ENCODE measurements around the gene PLEKHA4. TPM values are rescaled to one million over a fixed set of nuclear protein-coding genes. Genes with fewer than 3 reads are reported as not detected.
"Not testable (repeated sequence)": the region's sequence is repeated elsewhere in the genome, so short reads cannot be mapped to it uniquely, and the experiment has no call there.

The PLEKHA4 gene
- total RNA-seq, 2 experiments from 2014 or later: 8.1 to 8.4 TPM

DNA sequence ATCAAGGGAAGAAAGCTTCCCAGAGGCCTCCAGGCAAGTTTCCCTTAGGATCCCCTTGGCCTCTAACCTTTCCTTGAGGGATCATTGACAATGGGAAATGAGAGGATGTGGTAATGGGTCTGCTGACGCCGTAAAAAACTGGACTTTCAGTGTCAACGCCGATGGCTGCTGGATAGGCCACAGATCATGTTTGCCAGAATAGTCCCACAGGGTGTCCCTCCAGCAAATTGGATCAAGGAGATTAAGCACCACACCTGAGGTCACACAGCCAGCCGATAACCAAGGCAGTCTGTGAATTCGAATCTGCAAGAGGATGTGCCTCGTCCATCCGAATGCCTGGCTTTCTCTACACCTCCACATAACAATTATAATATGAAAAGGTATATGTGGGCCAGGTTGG is 75.1 kb downstream of the PLEKHA4 start:
- H3K79me2 ChIP-seq (ENCODE audit: insufficient read depth, low read depth, low read length): no peaks in the 10 kb centered on the region
- no peaks in the 10 kb centered on the region for H3K9me2 ChIP-seq (ENCODE audit: insufficient read depth, low read length)
- no peaks in the 10 kb centered on the region for H4K20me1 ChIP-seq (ENCODE audit: insufficient read depth, low read length)
- ChIA-PET POLR2A (no interaction called here), CTCF (ENCODE audit: unreplicated experiment) (no interaction called here)
- H3K4me1 ChIP-seq (ENCODE audit: insufficient read depth, low read length, poor library complexity, severe bottlenecking): peaks cover 5% of the 10 kb centered on the region
- H3K4me3 ChIP-seq (ENCODE audit: low read depth, low read length, poor library complexity, severe bottlenecking): no peak overlapping the region
- H3K27ac ChIP-seq (ENCODE audit: low read depth, low read length, poor library complexity, severe bottlenecking): no peak overlapping the region
- no peak overlapping the region for H2AFZ ChIP-seq (ENCODE audit: low read length)
- no peak for DNase-seq (ENCODE audit: low spot score)
- BruUV-seq (replicated peaks): no TSS peak
- no peaks in the 10 kb centered on the region for H3K36me3 ChIP-seq (ENCODE audit: insufficient read depth, low read length)
- no peaks in the 10 kb centered on the region for H3K9me3 ChIP-seq (ENCODE audit: low read length)
- H3K4me2 ChIP-seq (ENCODE audit: low read length): no peak overlapping the region
- intact Hi-C loops (cut with micrococcal nuclease; ENCODE audit: unreplicated experiment): no loop called here
- TF ChIP-seq, protein P1, sequence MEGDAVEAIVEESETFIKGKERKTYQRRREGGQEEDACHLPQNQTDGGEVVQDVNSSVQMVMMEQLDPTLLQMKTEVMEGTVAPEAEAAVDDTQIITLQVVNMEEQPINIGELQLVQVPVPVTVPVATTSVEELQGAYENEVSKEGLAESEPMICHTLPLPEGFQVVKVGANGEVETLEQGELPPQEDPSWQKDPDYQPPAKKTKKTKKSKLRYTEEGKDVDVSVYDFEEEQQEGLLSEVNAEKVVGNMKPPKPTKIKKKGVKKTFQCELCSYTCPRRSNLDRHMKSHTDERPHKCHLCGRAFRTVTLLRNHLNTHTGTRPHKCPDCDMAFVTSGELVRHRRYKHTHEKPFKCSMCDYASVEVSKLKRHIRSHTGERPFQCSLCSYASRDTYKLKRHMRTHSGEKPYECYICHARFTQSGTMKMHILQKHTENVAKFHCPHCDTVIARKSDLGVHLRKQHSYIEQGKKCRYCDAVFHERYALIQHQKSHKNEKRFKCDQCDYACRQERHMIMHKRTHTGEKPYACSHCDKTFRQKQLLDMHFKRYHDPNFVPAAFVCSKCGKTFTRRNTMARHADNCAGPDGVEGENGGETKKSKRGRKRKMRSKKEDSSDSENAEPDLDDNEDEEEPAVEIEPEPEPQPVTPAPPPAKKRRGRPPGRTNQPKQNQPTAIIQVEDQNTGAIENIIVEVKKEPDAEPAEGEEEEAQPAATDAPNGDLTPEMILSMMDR (conservative IDR thresholded peaks at IDR 0.05; ENCODE audit: low read length): no peak
- no peak for TF ChIP-seq EZH2phosphoT487 (IDR thresholded peaks at IDR 0.05; ENCODE audit: borderline replicate concordance, low read depth, low read length)

DNA sequence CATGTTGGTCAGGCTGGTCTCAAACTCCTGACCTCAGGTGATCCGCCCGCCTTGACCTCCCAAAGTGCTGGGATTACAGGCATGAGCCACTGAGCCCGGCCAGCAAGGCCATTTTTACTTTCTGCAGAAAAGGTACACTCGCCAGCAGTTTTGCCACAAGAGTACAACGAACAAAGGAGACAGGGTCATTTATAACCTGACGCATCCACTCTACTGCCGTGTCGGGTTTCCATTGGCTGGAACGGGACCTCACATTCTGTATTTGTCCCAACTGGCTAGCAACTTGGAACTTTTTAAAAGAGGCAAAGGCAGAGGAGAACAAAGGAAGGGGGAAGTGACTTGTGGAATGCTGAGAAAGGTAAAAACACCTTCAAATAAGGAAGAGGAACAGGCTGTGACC is 81.1 kb downstream of the PLEKHA4 start:
- H3K79me2 ChIP-seq (ENCODE audit: insufficient read depth, low read depth, low read length); H3K4me1 ChIP-seq (ENCODE audit: insufficient read depth, low read length, poor library complexity, severe bottlenecking); DNase-seq (ENCODE audit: low spot score); BruUV-seq (replicated peaks); H3K4me2 ChIP-seq (ENCODE audit: low read length); POLR2A ChIA-PET; H3K9me3 ChIP-seq (ENCODE audit: low read length); H4K20me1 ChIP-seq (ENCODE audit: insufficient read depth, low read length); H3K27ac ChIP-seq (ENCODE audit: low read depth, low read length, poor library complexity, severe bottlenecking); intact Hi-C loops (cut with micrococcal nuclease; ENCODE audit: unreplicated experiment); H3K4me3 ChIP-seq (ENCODE audit: low read depth, low read length, poor library complexity, severe bottlenecking); H3K9me2 ChIP-seq (ENCODE audit: insufficient read depth, low read length); H3K36me3 ChIP-seq (ENCODE audit: insufficient read depth, low read length): not testable (repeated sequence)
- H2AFZ ChIP-seq (ENCODE audit: low read length): peak overlapping the region; percentile 72; the same call in 1 of the 2 replicates
- CTCF ChIA-PET (ENCODE audit: unreplicated experiment): interaction anchor here (1.6 kb wide), 1 partner anchor 183 kb away, joined by 4 read pairs; no protein-coding TSS in a partner anchor

Small RNAs within 50 kb of the gene (small RNA-seq; reads per million reads assigned to genes)
- gene RNU6-317P: not detected

Other genes starting within 250 kb of the PLEKHA4 start
Only the 30 nearest of the 32 such genes appear.
- gene DBP, start 231.2 kb downstream of the PLEKHA4 start, total RNA-seq (2014; rRNA removed; shearing (Covaris generic)): 20.8 and 35.6 TPM in 2 replicates
- 15.7 and 19.0 TPM in 2 replicates for gene DBP, start 231.2 kb downstream of the PLEKHA4 start, total RNA-seq (2022)
- gene CA11, start 222.4 kb downstream of the PLEKHA4 start, total RNA-seq (2014; rRNA removed; shearing (Covaris generic)): 2.5 and 2.7 TPM in 2 replicates
- 4.6 and 10.8 TPM in 2 replicates for gene CA11, start 222.4 kb downstream of the PLEKHA4 start, total RNA-seq (2022)
- gene NTN5, start 195.6 kb downstream of the PLEKHA4 start, total RNA-seq (2014; rRNA removed; shearing (Covaris generic)): 0.16 TPM in 1 of 2 replicates, not detected in the other
- gene NTN5, start 195.6 kb downstream of the PLEKHA4 start, total RNA-seq (2022): 0.20 and 0.53 TPM in 2 replicates
- gene FUT2, start 172.6 kb downstream of the PLEKHA4 start, total RNA-seq (2014; rRNA removed; shearing (Covaris generic)): not detected in 2 replicates
- gene FUT2, start 172.6 kb downstream of the PLEKHA4 start, total RNA-seq (2022): not detected in 2 replicates
- gene MAMSTR, start 148.9 kb downstream of the PLEKHA4 start, total RNA-seq (2014; rRNA removed; shearing (Covaris generic)): 1.1 and 1.2 TPM in 2 replicates
- 1.2 and 1.8 TPM in 2 replicates for gene MAMSTR, start 148.9 kb downstream of the PLEKHA4 start, total RNA-seq (2022)
- 0.09 TPM in 1 of 2 replicates, not detected in the other for gene RASIP1, start 128.0 kb downstream of the PLEKHA4 start, total RNA-seq (2014; rRNA removed; shearing (Covaris generic))
- gene RASIP1, start 128.0 kb downstream of the PLEKHA4 start, total RNA-seq (2022): 0.31 and 0.36 TPM in 2 replicates
- not detected in 2 replicates for gene IZUMO1, start 121.7 kb downstream of the PLEKHA4 start, total RNA-seq (2014; rRNA removed; shearing (Covaris generic))
- gene IZUMO1, start 121.7 kb downstream of the PLEKHA4 start, total RNA-seq (2022): not detected in 2 replicates
- gene FUT1, start 116.0 kb downstream of the PLEKHA4 start, total RNA-seq (2014; rRNA removed; shearing (Covaris generic)): 0.03 and 0.08 TPM in 2 replicates
- not detected in 2 replicates for gene FUT1, start 116.0 kb downstream of the PLEKHA4 start, total RNA-seq (2022)
- gene FGF21, start 113.1 kb downstream of the PLEKHA4 start, total RNA-seq (2014; rRNA removed; shearing (Covaris generic)): not detected in 2 replicates
- not detected in 2 replicates for gene FGF21, start 113.1 kb downstream of the PLEKHA4 start, total RNA-seq (2022)
- gene BCAT2, start 57.6 kb downstream of the PLEKHA4 start, total RNA-seq (2014; rRNA removed; shearing (Covaris generic)): 44.5 and 47.2 TPM in 2 replicates
- 35.9 and 53.0 TPM in 2 replicates for gene BCAT2, start 57.6 kb downstream of the PLEKHA4 start, total RNA-seq (2022)
- 4.5 and 4.9 TPM in 2 replicates for gene HSD17B14, start 32.1 kb downstream of the PLEKHA4 start, total RNA-seq (2014; rRNA removed; shearing (Covaris generic))
- gene HSD17B14, start 32.1 kb downstream of the PLEKHA4 start, total RNA-seq (2022): 1.8 and 3.2 TPM in 2 replicates
- gene PPP1R15A, start 3.8 kb upstream of the PLEKHA4 start, total RNA-seq (2014; rRNA removed; shearing (Covaris generic)): 31.5 and 31.7 TPM in 2 replicates
- 23.4 and 23.8 TPM in 2 replicates for gene PPP1R15A, start 3.8 kb upstream of the PLEKHA4 start, total RNA-seq (2022)
- gene TULP2, start 30.1 kb upstream of the PLEKHA4 start, total RNA-seq (2014; rRNA removed; shearing (Covaris generic)): 0.47 TPM in 1 of 2 replicates, not detected in the other
- 1.6 and 2.9 TPM in 2 replicates for gene TULP2, start 30.1 kb upstream of the PLEKHA4 start, total RNA-seq (2022)
- 72.6 and 88.7 TPM in 2 replicates for gene NUCB1, start 31.7 kb upstream of the PLEKHA4 start, total RNA-seq (2014; rRNA removed; shearing (Covaris generic))
- 73.6 and 85.3 TPM in 2 replicates for gene NUCB1, start 31.7 kb upstream of the PLEKHA4 start, total RNA-seq (2022)
- not detected in 2 replicates for gene DHDH, start 65.1 kb upstream of the PLEKHA4 start, total RNA-seq (2014; rRNA removed; shearing (Covaris generic))
- 0.53 TPM in 1 of 2 replicates, not detected in the other for gene DHDH, start 65.1 kb upstream of the PLEKHA4 start, total RNA-seq (2022)
- 94.9 and 95.2 TPM in 2 replicates for gene BAX, start 86.3 kb upstream of the PLEKHA4 start, total RNA-seq (2014; rRNA removed; shearing (Covaris generic))
- 83.9 and 93.7 TPM in 2 replicates for gene BAX, start 86.3 kb upstream of the PLEKHA4 start, total RNA-seq (2022)
- gene FTL, start 96.7 kb upstream of the PLEKHA4 start, total RNA-seq (2014; rRNA removed; shearing (Covaris generic)): 562 and 602 TPM in 2 replicates
- 438 and 467 TPM in 2 replicates for gene FTL, start 96.7 kb upstream of the PLEKHA4 start, total RNA-seq (2022)
- gene GYS1, start 124.7 kb upstream of the PLEKHA4 start, total RNA-seq (2014; rRNA removed; shearing (Covaris generic)): 12.5 and 20.0 TPM in 2 replicates
- gene GYS1, start 124.7 kb upstream of the PLEKHA4 start, total RNA-seq (2022): 28.9 and 29.9 TPM in 2 replicates
- 265 and 272 TPM in 2 replicates for gene RUVBL2, start 125.3 kb upstream of the PLEKHA4 start, total RNA-seq (2014; rRNA removed; shearing (Covaris generic))
- 125 and 146 TPM in 2 replicates for gene RUVBL2, start 125.3 kb upstream of the PLEKHA4 start, total RNA-seq (2022)
- gene LHB, start 148.5 kb upstream of the PLEKHA4 start, total RNA-seq (2014; rRNA removed; shearing (Covaris generic)): 1.1 TPM in 1 of 2 replicates, not detected in the other
- gene LHB, start 148.5 kb upstream of the PLEKHA4 start, total RNA-seq (2022): not detected in 2 replicates
- gene CGB3, start 155.7 kb upstream of the PLEKHA4 start, total RNA-seq (2014; rRNA removed; shearing (Covaris generic)): not detected in 2 replicates
- not detected in 2 replicates for gene CGB3, start 155.7 kb upstream of the PLEKHA4 start, total RNA-seq (2022)
- gene CGB2, start 163.3 kb upstream of the PLEKHA4 start, total RNA-seq (2014; rRNA removed; shearing (Covaris generic)): not detected in 2 replicates
- gene CGB2, start 163.3 kb upstream of the PLEKHA4 start, total RNA-seq (2022): not detected in 2 replicates
- not detected in 2 replicates for gene CGB1, start 168.3 kb upstream of the PLEKHA4 start, total RNA-seq (2014; rRNA removed; shearing (Covaris generic))
- not detected in 2 replicates for gene CGB1, start 168.3 kb upstream of the PLEKHA4 start, total RNA-seq (2022)
- not detected in 2 replicates for gene CGB5, start 175.2 kb upstream of the PLEKHA4 start, total RNA-seq (2014; rRNA removed; shearing (Covaris generic))
- gene CGB5, start 175.2 kb upstream of the PLEKHA4 start, total RNA-seq (2022): not detected in 2 replicates
- not detected in 2 replicates for gene CGB8, start 180.5 kb upstream of the PLEKHA4 start, total RNA-seq (2014; rRNA removed; shearing (Covaris generic))
- gene CGB8, start 180.5 kb upstream of the PLEKHA4 start, total RNA-seq (2022): not detected in 2 replicates
- not detected in 2 replicates for gene CGB7, start 189.1 kb upstream of the PLEKHA4 start, total RNA-seq (2014; rRNA removed; shearing (Covaris generic))
- gene CGB7, start 189.1 kb upstream of the PLEKHA4 start, total RNA-seq (2022): not detected in 2 replicates
- gene NTF4, start 196.2 kb upstream of the PLEKHA4 start, total RNA-seq (2014; rRNA removed; shearing (Covaris generic)): not detected in 2 replicates
- gene NTF4, start 196.2 kb upstream of the PLEKHA4 start, total RNA-seq (2022): not detected in 2 replicates
- gene KCNA7, start 204.1 kb upstream of the PLEKHA4 start, total RNA-seq (2014; rRNA removed; shearing (Covaris generic)): not detected in 2 replicates
- not detected in 2 replicates for gene KCNA7, start 204.1 kb upstream of the PLEKHA4 start, total RNA-seq (2022)
- 392 and 446 TPM in 2 replicates for gene SNRNP70, start 216.8 kb upstream of the PLEKHA4 start, total RNA-seq (2014; rRNA removed; shearing (Covaris generic))
- gene SNRNP70, start 216.8 kb upstream of the PLEKHA4 start, total RNA-seq (2022): 181 and 198 TPM in 2 replicates
- 5.5 and 14.7 TPM in 2 replicates for gene LIN7B, start 245.8 kb upstream of the PLEKHA4 start, total RNA-seq (2014; rRNA removed; shearing (Covaris generic))
- 3.6 and 4.8 TPM in 2 replicates for gene LIN7B, start 245.8 kb upstream of the PLEKHA4 start, total RNA-seq (2022)

Data from OCI-LY7 (cell line).